Activated CD4-positive, alpha-beta T cell treated with anti-CD3 and anti-CD28 coated beads for 48 hours (primary cell): ENCODE results near the gene DEFB115.
"Not testable (repeated sequence)": the region's sequence is repeated elsewhere in the genome, so short reads cannot be mapped to it uniquely, and the experiment has no call there.

Experiments used
- DNase-seq: peaks from one replicate; pipeline ENCODE4 v3.0.0-alpha.2; 2020

Gene DEFB115

GRCh38 chr20:31257364-31257763 is at the start of gene DEFB115:
Gene DEFB115 (plus strand): TSS chr20:31257664. CDS start chr20:31257664, 0 bp downstream.
- DNase-seq, result no peak

- no peak for DNase-seq
Observed at GRCh38 chr20:31236953-31237352, 20.5 kb upstream of the DEFB115 start.

GRCh38 chr20:31237763-31238162 is 19.7 kb upstream of the DEFB115 start:
- DNase-seq, result no peak

- no peak for DNase-seq
Observed at GRCh38 chr20:31239139-31239538, 18.3 kb upstream of the DEFB115 start.

- DNase-seq, result no peak
Observed at GRCh38 chr20:31256959-31257358, 505 bp upstream of the DEFB115 start.

- no peak for DNase-seq
Observed at GRCh38 chr20:31260326-31260932, 3.0 kb downstream of the DEFB115 start.

GRCh38 chr20:31274441-31274840 is 17.0 kb downstream of the DEFB115 start:
- no peak for DNase-seq

GRCh38 chr20:31278178-31278577 is 20.7 kb downstream of the DEFB115 start:
- DNase-seq, result no peak

- DNase-seq, result not testable (repeated sequence)
Observed at GRCh38 chr20:31284964-31285363, 27.5 kb downstream of the DEFB115 start.

GRCh38 chr20:31308535-31309162 is 51.2 kb downstream of the DEFB115 start, which contains the start of gene DEFB116:
Gene DEFB116 (minus strand): TSS chr20:31308585. CDS start chr20:31308585, 0 bp downstream.
- DNase-seq, result no peak
